HepG2 (cell line): ENCODE results near the gene AASS. TPM values are rescaled to one million over a fixed set of nuclear protein-coding genes. Genes with fewer than 3 reads are reported as not detected.

Experiments
- ATAC-seq: fragments of 200-7000 bp; cut with Tn5 transposase; 3 replicates; pipeline ENCODE4 v1.9.1; 2020; ENCODE audit warnings: mild to moderate bottlenecking, moderate library complexity
- BruUV-seq: library from RNA; stranded (reverse); fragments of 400-500 nt; replicated peaks from 2 replicates; lab custom pipeline; 2021; lab: Mats Ljungman, UMichigan
- CTCF ChIA-PET: fragments of 300-600 bp; formaldehyde crosslinking; extraction: SDS; loops from one replicate; lab custom pipeline; 2021; ENCODE audit warnings: low total read pairs, inconsistent platforms, low intra/inter-chr PET ratio; lab: Yijun Ruan, JAX
- POLR2A ChIA-PET: fragments of 350-600 bp; sonication (Branson Sonifier 250); formaldehyde crosslinking; loops from one replicate; lab custom pipeline; 2020; ENCODE audit warnings: antibody characterized with exemption, inconsistent platforms; lab: Yijun Ruan, JAX
- DNase-seq: peaks from one replicate; pipeline ENCODE4 v3.0.0-alpha.2; 2015; ENCODE audit warnings: low spot score
- FAIRE-seq: peaks from 3 replicates; lab custom pipeline; 2011; peaks lifted over from hg19 to GRCh38; lab: Jason Lieb, UNC
- H2AFZ ChIP-seq: one replicate; pipeline ENCODE4 v1.6.1; 2011; ENCODE audit warnings: low read length, inconsistent platforms
- H3K27ac ChIP-seq: fragments of 300-600 bp; 3 replicates; pipeline ENCODE4 v1.8.0; 2011; ENCODE audit warnings: mixed run types, mild to moderate bottlenecking, mixed read lengths, low read length, inconsistent platforms; ENCODE audit not compliant: insufficient read depth; ENCODE audit errors: extremely low read length
- H3K27me3 ChIP-seq, 2 experiments: fragments of 200-600 bp in 1 of 2; 2 replicates in 1 of 2; 3 replicates in 1 of 2; pipeline versions ENCODE4 v1.6.0 to v1.8.0; 2011; ENCODE audit warnings: low read length in 2 of 2, mild to moderate bottlenecking in 2 of 2, moderate library complexity in 2 of 2, inconsistent platforms in 1 of 2; ENCODE audit not compliant: insufficient read depth in 2 of 2, control insufficient read depth in 1 of 2
- H3K36me3 ChIP-seq, 2 experiments: fragments of 200-600 bp in 1 of 2; replicated peaks in 1 of 2; 2 replicates in 1 of 2; 3 replicates in 1 of 2; pipeline versions ENCODE4 v1.5.1 to v1.8.0; 2011; ENCODE audit warnings: low read length in 2 of 2, inconsistent platforms in 1 of 2; ENCODE audit not compliant: insufficient read depth in 2 of 2, control insufficient read depth in 1 of 2
- H3K4me1 ChIP-seq: 2 replicates; pipeline ENCODE4 v1.5.1; 2012; ENCODE audit warnings: low read length, inconsistent platforms; ENCODE audit not compliant: insufficient read depth
- H3K4me2 ChIP-seq: 2 replicates; pipeline ENCODE4 v1.6.0; 2011; ENCODE audit warnings: low read depth, low read length, inconsistent platforms
- H3K4me3 ChIP-seq, 3 experiments: fragments of 200-600 bp in 1 of 3; sonication (generic), shearing (Covaris generic) in 1 of 3; replicated peaks in 1 of 3; 2 replicates each; pipeline ENCODE4 v1.5.1; 2011 to 2016; ENCODE audit warnings: low read length in 3 of 3, inconsistent platforms in 2 of 3, low read depth in 2 of 3, mild to moderate bottlenecking in 2 of 3, control low read depth in 1 of 3, mixed read lengths in 1 of 3; ENCODE audit not compliant: insufficient read depth in 1 of 3
- H3K79me2 ChIP-seq: one replicate; pipeline ENCODE4 v1.6.1; 2011; ENCODE audit warnings: low read length, inconsistent platforms; ENCODE audit not compliant: insufficient read depth
- H3K9ac ChIP-seq: 2 replicates; pipeline ENCODE4 v1.6.0; 2011; ENCODE audit warnings: mild to moderate bottlenecking, low read depth, low read length, inconsistent platforms; ENCODE audit not compliant: insufficient read depth
- H3K9me3 ChIP-seq: 2 replicates; pipeline ENCODE4 v1.5.1; 2012; ENCODE audit warnings: mild to moderate bottlenecking, low read length
- H4K20me1 ChIP-seq: 2 replicates; pipeline ENCODE4 v1.6.0; 2011; ENCODE audit warnings: inconsistent platforms, mild to moderate bottlenecking, low read length, moderate library complexity; ENCODE audit not compliant: insufficient read depth
- ARID5B ChIP-seq: IDR thresholded peaks from 2 replicates; pipeline ENCODE4 v1.4.0; 2020; ENCODE audit warnings: mild to moderate bottlenecking, missing genetic modification reagents
- ARNTL ChIP-seq: sonication (generic); formaldehyde crosslinking; IDR thresholded peaks from 2 replicates; pipeline ENCODE4 v1.4.0; 2020; ENCODE audit warnings: mild to moderate bottlenecking, missing genetic modification reagents
- CBX1 ChIP-seq: IDR thresholded peaks from one replicate; pipeline ENCODE4 v1.6.1; 2016; ENCODE audit warnings: antibody characterized with exemption, low read depth
- CEBPZ ChIP-seq: IDR thresholded peaks from 2 replicates; pipeline ENCODE4 v1.6.1; 2012; ENCODE audit warnings: low read length, improper control_type of control experiment
- FOXA3 ChIP-seq: IDR thresholded peaks from 2 replicates; pipeline ENCODE4 v1.6.1; 2016; ENCODE audit warnings: missing genetic modification reagents, missing compliant biosample characterization
- FOXP4 ChIP-seq: sonication (generic); formaldehyde crosslinking; IDR thresholded peaks from 2 replicates; pipeline ENCODE4 v1.4.0; 2020; ENCODE audit warnings: missing genetic modification reagents
- IKZF4 ChIP-seq: sonication (generic); formaldehyde crosslinking; IDR thresholded peaks from 2 replicates; pipeline ENCODE4 v1.5.1; 2020; ENCODE audit warnings: borderline replicate concordance, mild to moderate bottlenecking, low read depth, missing genetic modification reagents; ENCODE audit errors: not compliant biosample characterization
- NFE2L2 ChIP-seq: fragments of 150-350 bp; IDR thresholded peaks from 2 replicates; pipeline ENCODE4 v1.6.1; 2014; ENCODE audit warnings: low read length
- POGZ ChIP-seq: sonication (generic); formaldehyde crosslinking; IDR thresholded peaks from 2 replicates; pipeline ENCODE4 v1.4.0; 2020; ENCODE audit warnings: mild to moderate bottlenecking, missing genetic modification reagents
- ZKSCAN8 ChIP-seq: IDR thresholded peaks from 2 replicates; pipeline ENCODE4 v1.6.1; 2016; ENCODE audit warnings: borderline replicate concordance, missing genetic modification reagents, missing compliant biosample characterization
- ZNF10 ChIP-seq: sonication (generic); formaldehyde crosslinking; IDR thresholded peaks from 2 replicates; pipeline ENCODE4 v1.4.0; 2020; ENCODE audit warnings: mild to moderate bottlenecking, low read depth, missing genetic modification reagents, borderline replicate concordance
- ZNF121 ChIP-seq: sonication (generic); formaldehyde crosslinking; IDR thresholded peaks from 2 replicates; pipeline ENCODE4 v1.5.0; 2020; ENCODE audit warnings: mild to moderate bottlenecking, missing genetic modification reagents
- ZNF264 ChIP-seq: sonication (generic); formaldehyde crosslinking; IDR thresholded peaks from 2 replicates; pipeline ENCODE4 v1.4.0; 2020; ENCODE audit warnings: missing genetic modification reagents
- ZNF446 ChIP-seq: sonication (generic); formaldehyde crosslinking; IDR thresholded peaks from 2 replicates; pipeline ENCODE4 v1.5.0; 2020; ENCODE audit warnings: mild to moderate bottlenecking, missing genetic modification reagents
- WGBS: methylation state at CpG from one replicate; pipeline ENCODE4 v1.1.6; 2017; ENCODE audit warnings: low lambda C conversion rate; 5-methylcytosine and 5-hydroxymethylcytosine counted together
- in situ Hi-C: cut with HindIII; loops from 2 replicates; pipeline ENCODE4 v1.10.0; 2017; ENCODE audit warnings: low pct_unique_long_range_greater_than_20kb; ENCODE audit not compliant: extremely low pct_ligation_motif_present
- intact Hi-C: fragments of 100-400 bp; cut with micrococcal nuclease; formaldehyde crosslinking; loops from one replicate; pipeline ENCODE4 v1.10.0; 2022; ENCODE audit not compliant: unreplicated experiment
- polyA plus RNA-seq, 8 experiments: library from polyadenylated mRNA; depleted of rRNA in 3 of 8; stranded (reverse) in 7 of 8; unstranded in 1 of 8; fragments of >200 nt; fragmentation: Illumina TruSeq in 4 of 8; extraction: Trizol in 4 of 8; gene quantifications; 2 replicates each; pipeline versions ENCODE4 v1.2.1 to v1.2.3, GENCODE V29; 2011 to 2016; ENCODE audit warnings: low read depth in 4 of 8, missing spikeins in 1 of 8, mixed read lengths in 1 of 8; ENCODE audit not compliant: insufficient read depth in 1 of 8
- total RNA-seq, 5 experiments: library from RNA; depleted of rRNA; stranded (reverse); fragments of >200 nt; fragmentation: Illumina TruSeq; extraction: Trizol; gene quantifications; 2 replicates each; pipeline ENCODE4 v1.2.3, GENCODE V29; 2016; ENCODE audit warnings: low read depth in 1 of 5
- TF ChIP-seq, protein P1 (sequence below): sonication (generic); formaldehyde crosslinking; IDR thresholded peaks from 2 replicates; pipeline ENCODE4 v1.5.0; 2020; ENCODE audit warnings: mild to moderate bottlenecking, missing genetic modification reagents

The AASS gene
- total and polyA plus RNA-seq, 2 of the 13 experiments (the other 11 are each of a cell fraction or from before 2014, with no cell fraction given), result 11.6 to 43.9 TPM

DNA sequence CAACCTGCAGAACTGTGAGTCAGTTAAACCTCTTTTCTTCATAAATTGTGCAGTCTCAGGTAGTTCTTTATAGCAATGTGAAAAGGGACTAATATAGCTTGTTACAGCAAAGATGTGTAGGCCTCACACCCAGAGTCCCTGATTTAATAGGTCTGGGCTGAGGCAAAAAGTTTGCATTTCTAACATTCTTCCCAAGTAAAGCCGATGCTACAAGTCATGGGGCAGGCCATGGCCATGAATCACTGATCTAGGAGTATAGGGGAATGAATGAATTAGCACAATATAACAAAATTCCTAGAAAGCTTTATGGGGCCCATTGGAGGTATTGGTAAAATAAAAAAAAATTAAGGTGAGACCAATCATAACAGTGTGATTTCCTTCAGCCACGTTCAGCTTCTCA is 11.5 kb upstream of the AASS start:
- H3K4me2 ChIP-seq, result no peak overlapping the region
- H4K20me1 ChIP-seq, result no peaks in the 10 kb centered on the region
- H3K4me1 ChIP-seq, result no peaks in the 10 kb centered on the region
- ATAC-seq (no peak), FAIRE-seq (no peak), DNase-seq (no peak)
- intact Hi-C loops, result no loop called here
- ChIA-PET POLR2A (no interaction called here), CTCF (no interaction called here)
- H2AFZ ChIP-seq, result no peak overlapping the region
- 0% methylated on average over 2 of the region's 2 CpGs for WGBS
- no peaks in the 10 kb centered on the region for H3K27me3 ChIP-seq
- no peaks in the 10 kb centered on the region for H3K36me3 ChIP-seq
- in situ Hi-C loops, result no loop called here
- H3K79me2 ChIP-seq, result no peaks in the 10 kb centered on the region
- H3K27ac ChIP-seq, result no peak overlapping the region
- no peak overlapping the region for H3K9ac ChIP-seq
- no TSS peak for BruUV-seq
- no peak overlapping the region for H3K4me3 ChIP-seq
- H3K9me3 ChIP-seq, result no peaks in the 10 kb centered on the region
- TF ChIP-seq POGZ (CRISPR knock-in tag) (no peak), CBX1 (no peak), IKZF4 (CRISPR knock-in tag) (no peak), ZNF10 (CRISPR knock-in tag) (no peak), ZNF264 (CRISPR knock-in tag) (no peak), CEBPZ (no peak), ZNF121 (no peak), FOXP4 (CRISPR knock-in tag) (no peak), ARID5B (CRISPR knock-in tag) (no peak), ZNF446 (CRISPR knock-in tag) (no peak), FOXA3 (CRISPR knock-in tag) (no peak), ZKSCAN8 (CRISPR knock-in tag) (no peak), NFE2L2 (no peak), ARNTL (no peak)
- TF ChIP-seq, protein P1, sequence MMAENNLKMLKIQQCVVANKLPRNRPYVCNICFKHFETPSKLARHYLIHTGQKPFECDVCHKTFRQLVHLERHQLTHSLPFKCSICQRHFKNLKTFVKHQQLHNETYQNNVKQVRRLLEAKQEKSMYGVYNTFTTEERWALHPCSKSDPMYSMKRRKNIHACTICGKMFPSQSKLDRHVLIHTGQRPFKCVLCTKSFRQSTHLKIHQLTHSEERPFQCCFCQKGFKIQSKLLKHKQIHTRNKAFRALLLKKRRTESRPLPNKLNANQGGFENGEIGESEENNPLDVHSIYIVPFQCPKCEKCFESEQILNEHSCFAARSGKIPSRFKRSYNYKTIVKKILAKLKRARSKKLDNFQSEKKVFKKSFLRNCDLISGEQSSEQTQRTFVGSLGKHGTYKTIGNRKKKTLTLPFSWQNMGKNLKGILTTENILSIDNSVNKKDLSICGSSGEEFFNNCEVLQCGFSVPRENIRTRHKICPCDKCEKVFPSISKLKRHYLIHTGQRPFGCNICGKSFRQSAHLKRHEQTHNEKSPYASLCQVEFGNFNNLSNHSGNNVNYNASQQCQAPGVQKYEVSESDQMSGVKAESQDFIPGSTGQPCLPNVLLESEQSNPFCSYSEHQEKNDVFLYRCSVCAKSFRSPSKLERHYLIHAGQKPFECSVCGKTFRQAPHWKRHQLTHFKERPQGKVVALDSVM, result no peak
